ENCODE data around the gene GUCA2B.

The GUCA2B gene

DNA sequence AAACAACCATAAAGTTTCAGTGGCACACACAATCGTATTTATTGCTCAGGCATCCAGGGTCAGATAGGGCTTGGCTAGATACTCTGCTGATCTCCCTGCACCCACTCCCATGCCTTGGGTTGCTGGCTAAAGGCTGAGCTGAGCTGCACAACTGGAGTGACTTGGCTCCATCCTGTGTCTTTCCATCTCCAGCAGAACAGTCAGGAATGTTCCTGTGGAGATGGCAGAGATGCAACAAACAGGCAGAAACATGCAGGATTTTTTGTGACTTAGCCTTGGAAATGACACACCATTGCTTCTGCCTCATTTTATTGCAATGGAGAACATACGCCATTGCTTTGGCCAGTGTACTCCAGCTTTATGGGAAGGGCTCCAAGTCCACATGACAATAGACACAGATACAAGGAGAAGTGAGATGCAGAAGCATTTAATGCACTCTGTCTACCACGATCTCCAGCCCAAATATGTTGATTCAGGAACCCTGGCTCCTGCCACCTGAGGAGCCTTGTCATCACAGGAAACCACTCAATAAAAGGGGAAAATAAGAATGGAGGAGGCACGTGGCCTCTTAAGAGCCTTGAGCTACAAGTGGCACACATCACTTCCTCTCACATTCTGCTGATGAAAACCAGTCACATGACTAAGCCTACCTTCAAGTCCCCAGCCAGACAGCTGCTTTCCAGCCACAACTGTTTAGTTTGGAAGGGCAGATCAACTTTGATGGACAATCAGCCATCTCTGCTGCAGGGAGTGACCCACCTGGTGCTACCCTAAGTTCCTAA lies 10.1 kb upstream of the GUCA2B start:
- in situ Hi-C loops (cut with MboI; ENCODE audit: low sequenced_read_pairs), result no loop called here

GRCh38 chr1:42143896-42144710 lies 9.1 kb upstream of the GUCA2B start:
- in situ Hi-C loops (cut with MboI; ENCODE audit: low sequenced_read_pairs), result no loop called here

GRCh38 chr1:42144711-42145388 lies 8.4 kb upstream of the GUCA2B start:
- in situ Hi-C loops (cut with MboI; ENCODE audit: low sequenced_read_pairs), result no loop called here

DNA sequence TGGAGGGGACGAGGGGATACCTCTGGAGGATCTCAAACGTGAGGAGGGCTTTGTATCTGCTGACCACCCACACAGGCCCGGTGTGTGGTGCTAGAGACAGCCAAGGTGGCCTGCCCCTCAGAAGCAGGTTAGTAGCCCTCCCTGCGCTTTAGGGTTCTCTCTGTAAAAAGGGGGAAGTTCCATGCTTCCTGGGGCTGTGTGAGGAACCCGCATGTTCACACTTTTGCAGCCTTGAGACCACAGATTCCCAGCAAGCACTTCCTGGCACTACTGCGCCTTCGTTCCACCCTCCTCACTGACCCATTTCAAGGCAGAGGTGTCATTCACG lies 7.9 kb upstream of the GUCA2B start:
- in situ Hi-C loops (cut with MboI; ENCODE audit: low sequenced_read_pairs), result no loop called here

- in situ Hi-C loops (cut with MboI; ENCODE audit: low sequenced_read_pairs), result no loop called here
Measured at GRCh38 chr1:42145764-42146625, 7.2 kb upstream of the GUCA2B start.

DNA sequence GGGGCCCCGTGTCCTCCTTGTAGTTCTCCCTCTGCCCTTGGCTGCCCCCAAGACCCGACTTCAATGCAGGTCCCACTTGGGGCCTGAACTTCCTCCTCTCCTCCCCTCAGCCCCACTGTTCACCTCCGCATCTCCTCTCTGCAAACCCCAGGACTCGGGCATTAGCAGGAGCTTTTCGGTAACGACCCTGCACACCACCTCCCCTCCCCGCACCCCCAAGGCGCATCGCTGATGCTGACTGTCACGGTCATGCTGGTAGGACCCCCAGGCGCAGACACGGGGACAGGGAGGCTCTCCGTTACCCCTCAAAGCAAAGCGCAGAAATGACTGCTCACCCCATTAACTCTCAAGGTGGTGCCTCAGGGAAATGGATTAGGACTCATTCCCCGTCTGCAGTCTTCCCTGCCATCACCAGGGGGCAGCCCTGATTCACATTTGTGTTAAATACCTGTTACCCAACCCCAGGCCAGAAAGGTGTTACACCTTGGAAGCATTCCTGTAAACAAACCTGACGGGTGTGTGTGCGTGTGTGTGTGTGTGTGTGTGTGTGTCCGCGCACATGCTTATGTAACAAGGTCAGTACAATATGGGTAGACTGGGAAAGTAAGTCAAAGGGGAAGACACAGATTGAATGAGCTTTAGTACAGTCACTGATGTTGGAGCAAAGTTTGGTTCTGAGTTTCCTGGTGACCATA lies 6.4 kb upstream of the GUCA2B start:
- in situ Hi-C loops (cut with MboI; ENCODE audit: low sequenced_read_pairs), result no loop called here

- in situ Hi-C loops (cut with MboI; ENCODE audit: low sequenced_read_pairs), result no loop called here
Measured at GRCh38 chr1:42148166-42148565, 5.0 kb upstream of the GUCA2B start.

- in situ Hi-C loops (cut with MboI; ENCODE audit: low sequenced_read_pairs), result no loop called here
Measured at GRCh38 chr1:42150651-42151050, 2.6 kb upstream of the GUCA2B start.

GRCh38 chr1:42152119-42152518 lies 1.1 kb upstream of the GUCA2B start:
- in situ Hi-C loops (cut with MboI; ENCODE audit: low sequenced_read_pairs), result no loop called here

- in situ Hi-C loops (cut with MboI; ENCODE audit: low sequenced_read_pairs), result no loop called here
Measured at GRCh38 chr1:42153624-42154023, 414 bp downstream of the GUCA2B start.

GRCh38 chr1:42154685-42155084 lies 1.5 kb downstream of the GUCA2B start:
- in situ Hi-C loops (cut with MboI; ENCODE audit: low sequenced_read_pairs), result no loop called here

GRCh38 chr1:42155362-42155761 lies 2.2 kb downstream of the GUCA2B start:
- in situ Hi-C loops (cut with MboI; ENCODE audit: low sequenced_read_pairs), result no loop called here

DNA sequence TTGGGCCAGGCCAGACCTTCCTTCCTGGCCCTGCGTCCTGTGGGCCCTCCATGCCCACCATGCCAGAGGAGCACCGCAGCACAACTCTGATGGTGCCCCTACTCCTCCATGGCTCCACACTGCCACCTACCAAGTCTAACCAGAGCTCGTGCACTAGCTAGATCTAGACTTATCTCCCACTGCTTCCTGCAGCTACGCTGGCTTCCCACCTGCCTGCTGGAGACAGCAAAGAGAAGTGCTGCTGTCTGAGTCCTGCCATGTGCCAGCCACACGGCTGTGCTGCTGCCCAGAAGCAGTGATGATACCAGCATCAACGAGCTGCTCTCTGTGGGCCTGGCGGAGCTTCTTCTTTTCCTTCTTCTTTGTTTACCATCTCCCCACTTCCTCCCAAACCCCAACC lies 4.5 kb downstream of the GUCA2B start:
- in situ Hi-C loops (cut with MboI; ENCODE audit: low sequenced_read_pairs), result no loop called here

- in situ Hi-C loops (cut with MboI; ENCODE audit: low sequenced_read_pairs), result no loop called here
Measured at GRCh38 chr1:42158189-42158588, 5.0 kb downstream of the GUCA2B start.

- in situ Hi-C loops (cut with MboI; ENCODE audit: low sequenced_read_pairs), result no loop called here
Measured at GRCh38 chr1:42162181-42162580, 9.0 kb downstream of the GUCA2B start.

- in situ Hi-C loops (cut with MboI; ENCODE audit: low sequenced_read_pairs), result no loop called here
Measured at GRCh38 chr1:42163114-42163513, 9.9 kb downstream of the GUCA2B start.

GRCh38 chr1:42163536-42164503 lies 10.6 kb downstream of the GUCA2B start:
- in situ Hi-C loops (cut with MboI; ENCODE audit: low sequenced_read_pairs), result no loop called here

DNA sequence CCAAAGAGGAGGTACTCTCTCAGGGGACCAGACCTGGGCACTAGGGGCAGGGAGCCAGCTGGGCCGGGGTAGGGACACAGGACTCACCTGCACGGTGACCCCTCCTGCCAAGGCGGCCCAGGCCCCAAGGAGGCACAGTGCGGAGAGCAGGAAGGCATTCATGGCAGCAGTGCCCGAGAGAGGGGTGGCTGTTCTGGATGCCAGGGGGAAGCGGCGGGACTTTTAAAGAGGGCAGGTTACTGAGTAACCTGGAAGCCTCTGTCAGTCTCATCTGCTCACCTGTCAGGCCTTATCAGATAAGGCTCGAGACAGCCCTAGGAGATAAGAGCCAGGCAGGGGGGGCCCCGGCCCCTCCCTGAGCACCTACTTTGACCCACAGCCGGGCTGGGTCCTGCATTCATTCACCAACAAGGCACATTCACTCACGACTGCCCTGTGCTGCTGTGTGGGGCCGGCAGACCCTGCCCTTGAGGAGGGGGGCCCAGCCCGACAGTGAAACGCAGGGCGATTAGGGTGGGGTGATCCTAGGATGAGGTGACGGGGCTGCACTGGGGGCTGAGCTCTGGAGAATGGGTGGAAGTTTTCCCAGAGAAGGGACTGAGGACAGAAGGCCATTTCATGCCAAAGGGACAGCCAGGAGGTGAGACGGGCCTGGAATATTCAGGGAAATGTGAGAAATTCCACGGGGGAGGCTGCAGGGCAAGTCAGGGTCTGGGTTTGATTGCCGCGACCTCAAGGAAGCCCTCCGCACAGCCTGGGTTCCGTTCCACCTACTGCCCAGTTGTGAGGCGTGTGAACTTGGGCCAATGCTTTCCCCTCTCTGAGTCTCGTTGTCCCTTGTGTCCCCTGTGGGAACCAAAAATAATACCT lies 11.6 kb downstream of the GUCA2B start, which contains the start of gene GUCA2A:
Gene GUCA2A, minus strand, starts transcription at position 195 of the 870 bp plus-strand sequence. Its CDS starts 33 bp downstream, at position 162.
- in situ Hi-C loops (cut with MboI; ENCODE audit: low sequenced_read_pairs), result no loop called here
